Measurements from ENCODE around the gene FCAR. TPM values are rescaled to one million over a fixed set of nuclear protein-coding genes. Genes with fewer than 3 reads are reported as not detected.
"Not testable (repeated sequence)": the region's sequence is repeated elsewhere in the genome, so short reads cannot be mapped to it uniquely, and the experiment has no call there.

Gene FCAR
- total RNA-seq, 2 donors from 2014 or later = 0.59 to 1.5 TPM

GRCh38 chr19:54851353-54851752 is 22.7 kb upstream of the FCAR start:
- H3K4me1 ChIP-seq = no peaks in the 10 kb centered on the region
- DNase-seq (ENCODE audit: low spot score) = no peak
- H3K9me3 ChIP-seq = no peaks in the 10 kb centered on the region
- H3K27me3 ChIP-seq = no peaks in the 10 kb centered on the region
- no peak overlapping the region for H3K4me3 ChIP-seq
- no peaks in the 10 kb centered on the region for H3K36me3 ChIP-seq
- no peak overlapping the region for H3K27ac ChIP-seq
- TF ChIP-seq CTCF (IDR thresholded peaks at IDR 0.05) = no peak

- not testable (repeated sequence) for H3K27ac ChIP-seq; DNase-seq (ENCODE audit: low spot score); H3K4me1 ChIP-seq
These were observed 18.8 kb upstream of the FCAR start for GRCh38 chr19:54855241-54855640.

GRCh38 chr19:54858476-54858875 is 15.6 kb upstream of the FCAR start:
- DNase-seq (ENCODE audit: low spot score); H3K9me3 ChIP-seq; H3K27ac ChIP-seq; H3K27me3 ChIP-seq; H3K36me3 ChIP-seq; H3K4me1 ChIP-seq; H3K4me3 ChIP-seq: not testable (repeated sequence)

More at GRCh38 chr19:54855241-54855640, 18.8 kb upstream of the FCAR start:
- H3K9me3 ChIP-seq, H3K27me3 ChIP-seq, H3K36me3 ChIP-seq, H3K4me3 ChIP-seq: not testable (repeated sequence)

GRCh38 chr19:54859421-54859820 is 14.6 kb upstream of the FCAR start:
- not testable (repeated sequence) for H3K9me3 ChIP-seq; H3K27ac ChIP-seq; H3K36me3 ChIP-seq; DNase-seq (ENCODE audit: low spot score); H3K4me1 ChIP-seq; H3K27me3 ChIP-seq; H3K4me3 ChIP-seq

- not testable (repeated sequence) for H3K27me3 ChIP-seq; H3K36me3 ChIP-seq; H3K27ac ChIP-seq; H3K9me3 ChIP-seq; DNase-seq (ENCODE audit: low spot score); H3K4me1 ChIP-seq; H3K4me3 ChIP-seq
These were observed 10.6 kb upstream of the FCAR start for GRCh38 chr19:54863459-54863858.

- DNase-seq (ENCODE audit: low spot score) = no peak
- Histone ChIP-seq H3K9me3 (no peaks in the 10 kb centered on the region), H3K4me3 (no peak overlapping the region), H3K27me3 (no peaks in the 10 kb centered on the region), H3K27ac (no peak overlapping the region), H3K36me3 (no peaks in the 10 kb centered on the region), H3K4me1 (no peaks in the 10 kb centered on the region)
- no peak for TF ChIP-seq CTCF (IDR thresholded peaks at IDR 0.05)
These were observed 2.3 kb upstream of the FCAR start for GRCh38 chr19:54871696-54872095.

GRCh38 chr19:54875506-54875905 is 1.5 kb downstream of the FCAR start:
- Histone ChIP-seq H3K27me3 (no peaks in the 10 kb centered on the region), H3K4me1 (no peaks in the 10 kb centered on the region)

More at GRCh38 chr19:54875506-54875905, 1.5 kb downstream of the FCAR start:
- no peak overlapping the region for H3K4me3 ChIP-seq
- DNase-seq (ENCODE audit: low spot score) = no peak
- no peak overlapping the region for H3K27ac ChIP-seq
- H3K9me3 ChIP-seq = no peaks in the 10 kb centered on the region
- H3K36me3 ChIP-seq = no peaks in the 10 kb centered on the region
- no peak for TF ChIP-seq CTCF (IDR thresholded peaks at IDR 0.05)

Measured in right atrium auricular region (tissue), 2 donors.